Measurements from ENCODE around the gene USP20. TPM values are rescaled to one million over a fixed set of nuclear protein-coding genes. Genes with fewer than 3 reads are reported as not detected.

The USP20 gene
- total and polyA plus RNA-seq, 7 donors, result 7.9 to 52.1 (median 19.4) TPM

GRCh38 chr9:129906298-129906697 lies 71.0 kb downstream of the USP20 start:
- WGBS, 2 donors, result 94 to 97% methylated on average over 4 of the region's 4 CpGs
- H3K27me3 ChIP-seq, result no peaks in the 10 kb centered on the region
- no peak overlapping the region for H3K4me3 ChIP-seq
- TF ChIP-seq POLR2AphosphoS5 (IDR thresholded peaks at IDR 0.05), result no peak
- TF ChIP-seq CTCF (IDR thresholded peaks at IDR 0.05), result no peak
- TF ChIP-seq POLR2A (IDR thresholded peaks at IDR 0.05), result no peak
- no peak for TF ChIP-seq EP300 (IDR thresholded peaks at IDR 0.05)
- intact Hi-C loops (cut with DNase I), result no loop called here
- H3K36me3 ChIP-seq, result peaks cover 5 to 93% (median 60%) of the 10 kb centered on the region in 4 donors
- H3K9me3 ChIP-seq, result no peaks in the 10 kb centered on the region
- DNase-seq, result no peak
- no peak overlapping the region for H3K27ac ChIP-seq
- H3K4me1 ChIP-seq, result peaks cover 0 to 9% (median 0%) of the 10 kb centered on the region in 4 donors

DNA sequence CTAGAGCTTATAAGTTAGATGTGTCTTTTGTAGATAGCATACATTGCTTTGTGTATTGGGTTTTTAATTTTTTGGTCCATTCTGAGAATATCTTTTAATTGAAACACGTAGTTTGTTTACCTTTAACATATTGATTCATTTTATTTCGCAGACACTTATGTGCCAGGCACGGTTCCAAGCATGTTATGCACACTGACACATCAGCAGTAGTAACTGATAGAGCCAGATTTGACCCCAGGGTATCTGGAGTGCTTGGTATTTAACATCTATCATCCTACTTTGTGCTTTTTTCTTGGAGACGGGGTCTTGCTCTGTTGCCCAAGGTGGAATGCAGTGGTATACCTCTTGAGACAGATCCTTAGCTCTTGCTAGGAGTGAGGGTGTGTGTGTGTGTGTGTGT lies 71.9 kb downstream of the USP20 start:
- H3K4me3 ChIP-seq, result no peak overlapping the region
- no peak for TF ChIP-seq POLR2AphosphoS5 (IDR thresholded peaks at IDR 0.05)
- TF ChIP-seq CTCF (IDR thresholded peaks at IDR 0.05), result no peak
- TF ChIP-seq EP300 (IDR thresholded peaks at IDR 0.05), result no peak
- no peak for TF ChIP-seq POLR2A (IDR thresholded peaks at IDR 0.05)
- H3K27me3 ChIP-seq, result no peaks in the 10 kb centered on the region
- WGBS, 2 donors, result 94 to 97% methylated on average over 4 of the region's 4 CpGs
- H3K27ac ChIP-seq, result no peak overlapping the region
- no peak for DNase-seq
- H3K4me1 ChIP-seq, result peaks cover 0 to 12% (median 0%) of the 10 kb centered on the region in 4 donors
- peaks cover 11 to 93% (median 59%) of the 10 kb centered on the region in 4 donors for H3K36me3 ChIP-seq
- no peaks in the 10 kb centered on the region for H3K9me3 ChIP-seq
- intact Hi-C loops (cut with DNase I), result no loop called here

DNA sequence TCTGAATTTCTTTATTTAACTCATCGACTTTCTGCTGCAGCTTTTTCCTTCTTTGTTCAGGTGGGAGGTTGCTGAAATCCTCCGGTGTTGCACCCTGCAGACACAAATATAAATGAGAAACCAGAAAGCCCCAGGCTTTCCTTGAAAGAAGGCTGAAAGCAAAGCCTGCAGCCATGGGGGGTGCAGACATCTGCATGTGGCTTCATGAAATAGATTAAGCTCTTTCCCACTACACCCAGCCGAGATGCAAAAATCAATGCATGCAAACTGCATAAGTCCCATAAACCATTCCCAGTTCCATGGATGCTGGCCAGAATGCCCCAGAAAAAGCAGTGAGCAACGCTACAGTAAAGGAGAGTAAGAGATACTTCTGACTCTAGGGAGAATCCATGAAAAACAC lies 73.6 kb downstream of the USP20 start:
- 90 to 94% methylated on average over 4 of the region's 4 CpGs for WGBS, 2 donors
- no peak overlapping the region for H3K4me3 ChIP-seq
- no peak for DNase-seq
- H3K9me3 ChIP-seq, result no peaks in the 10 kb centered on the region
- TF ChIP-seq POLR2AphosphoS5 (IDR thresholded peaks at IDR 0.05), result no peak
- TF ChIP-seq POLR2A (IDR thresholded peaks at IDR 0.05), result no peak
- peaks cover 7 to 80% (median 49%) of the 10 kb centered on the region in 4 donors for H3K36me3 ChIP-seq
- no peak overlapping the region for H3K27ac ChIP-seq
- H3K4me1 ChIP-seq, result peaks cover 0 to 12% (median 0%) of the 10 kb centered on the region in 4 donors
- intact Hi-C loops (cut with DNase I), result no loop called here
- H3K27me3 ChIP-seq, result no peaks in the 10 kb centered on the region

GRCh38 chr9:129909851-129910250 lies 74.6 kb downstream of the USP20 start:
- Histone ChIP-seq H3K27ac (peak overlapping the region in 2 of 4 donors; percentile 43 to 47), H3K27me3 (no peaks in the 10 kb centered on the region), H3K36me3 (peaks cover 7 to 74% (median 43%) of the 10 kb centered on the region in 4 donors), H3K9me3 (no peaks in the 10 kb centered on the region), H3K4me1 (peaks cover 0 to 12% (median 0%) of the 10 kb centered on the region in 4 donors), H3K4me3 (no peak overlapping the region)
- WGBS, 2 donors, result 95% methylated on average over 9 of the region's 9 CpGs
- TF ChIP-seq CTCF (IDR thresholded peaks at IDR 0.05) (no peak), POLR2AphosphoS5 (IDR thresholded peaks at IDR 0.05) (no peak), EP300 (IDR thresholded peaks at IDR 0.05) (no peak), POLR2A (IDR thresholded peaks at IDR 0.05) (no peak)
- intact Hi-C loops (cut with DNase I), result no loop called here
- no peak for DNase-seq

DNA sequence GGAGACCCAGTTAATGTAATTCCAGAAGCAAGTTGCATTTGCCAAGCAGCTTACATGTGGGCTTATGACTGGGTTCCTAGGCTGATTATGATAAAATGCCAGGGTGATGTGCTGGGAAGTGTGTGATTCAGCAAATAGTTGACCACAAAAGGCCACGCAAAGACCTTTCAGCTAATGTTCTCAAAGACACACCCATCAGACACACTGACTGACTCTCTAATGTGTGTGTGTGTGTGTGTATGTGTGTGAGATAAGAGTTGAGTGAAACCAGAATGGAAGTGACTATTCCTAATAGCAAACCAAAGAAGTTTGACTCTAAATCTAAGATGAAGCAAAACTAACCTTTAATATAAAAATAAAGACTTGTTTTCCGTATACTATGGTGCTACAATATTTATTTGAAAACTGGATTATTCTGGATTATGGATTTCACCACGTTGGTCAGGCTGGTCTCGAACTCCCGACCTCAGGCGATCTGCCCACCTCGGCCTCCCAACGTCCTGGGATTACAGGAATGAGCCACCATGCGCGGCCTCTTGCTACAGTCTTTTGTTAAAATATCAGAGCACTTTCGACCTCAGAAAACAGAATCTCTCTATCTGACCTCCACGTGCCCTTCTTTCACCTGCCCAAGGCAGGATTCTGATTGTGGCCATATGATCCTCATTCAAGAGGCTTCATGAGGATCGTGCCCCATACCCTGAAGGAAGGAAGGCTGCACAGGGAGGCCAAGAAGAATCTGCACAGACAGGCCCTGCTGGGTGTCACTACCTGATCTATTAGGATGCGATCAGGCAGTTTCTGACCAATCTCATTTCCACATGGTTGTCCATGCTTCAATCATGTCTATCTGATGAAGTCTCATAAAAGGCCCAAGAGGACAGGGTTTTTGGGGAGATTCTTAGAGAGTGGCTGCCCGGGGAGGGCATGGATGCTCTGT lies 75.6 kb downstream of the USP20 start:
- no peak for DNase-seq
- WGBS, 2 donors, result 88 to 91% methylated on average over 15 of the region's 15 CpGs

More for the DNA sequence above, 75.6 kb downstream of the USP20 start:
- Histone ChIP-seq H3K4me1 (peaks cover 0 to 12% (median 0%) of the 10 kb centered on the region in 4 donors), H3K9me3 (no peaks in the 10 kb centered on the region), H3K27ac (peak overlapping the region in 3 of 4 donors; percentile 28 to 47 (median 43)), H3K36me3 (peaks cover 7 to 74% (median 36%) of the 10 kb centered on the region in 4 donors), H3K4me3 (no peak overlapping the region), H3K27me3 (no peaks in the 10 kb centered on the region)
- intact Hi-C loops (cut with DNase I), result no loop called here
- TF ChIP-seq POLR2AphosphoS5 (IDR thresholded peaks at IDR 0.05) (peak in 1 of 4 donors; percentile 46), CTCF (IDR thresholded peaks at IDR 0.05) (no peak)
